WTC11 (cell line): Measurements from ENCODE around the gene NADK2. TPM values are rescaled to one million over a fixed set of nuclear protein-coding genes. Genes with fewer than 3 reads are reported as not detected.

Experiments
- ATAC-seq: fragments of 200-7000 bp; cut with Tn5 transposase; 2 replicates; pipeline ENCODE4 v1.10.0; 2021; ENCODE audit warnings: mild to moderate bottlenecking, moderate library complexity
- CTCF ChIA-PET: fragments of 300-600 bp; sonication (Branson Sonifier 250); formaldehyde crosslinking; loops from one replicate; lab custom pipeline; 2021; ENCODE audit warnings: antibody characterized with exemption; lab: Charles Lee
- POLR2A ChIA-PET: fragments of 350-600 bp; sonication (Branson Sonifier 250); formaldehyde crosslinking; loops from one replicate; lab custom pipeline; 2021; ENCODE audit warnings: antibody characterized with exemption; lab: Charles Lee
- DNase-seq: peaks from one replicate; pipeline ENCODE4 v3.0.0; 2021; ENCODE audit warnings: low spot score
- H3K27ac Mint-ChIP-seq: 2 replicates; pipeline ENCODE4 v1.8.0; 2021; ENCODE audit warnings: mixed read lengths
- H3K27me3 Mint-ChIP-seq: 2 replicates; pipeline ENCODE4 v1.8.0; 2021; ENCODE audit warnings: low read depth, mild to moderate bottlenecking, moderate library complexity, mixed read lengths
- H3K36me3 Mint-ChIP-seq: 2 replicates; pipeline ENCODE4 v1.8.0; 2021; ENCODE audit warnings: mixed read lengths
- H3K4me1 Mint-ChIP-seq: 2 replicates; pipeline ENCODE4 v1.8.0; 2022; ENCODE audit warnings: mixed read lengths
- H3K4me3 Mint-ChIP-seq: 2 replicates; pipeline ENCODE4 v1.8.0; 2021; ENCODE audit warnings: mild to moderate bottlenecking, moderate library complexity, mixed read lengths
- H3K9me3 Mint-ChIP-seq: 2 replicates; pipeline ENCODE4 v1.8.0; 2021; ENCODE audit warnings: mixed read lengths
- ARID4B ChIP-seq: sonication (generic); formaldehyde crosslinking; IDR thresholded peaks from 2 replicates; pipeline ENCODE4 v1.8.0; 2023; ENCODE audit warnings: missing genetic modification reagents, mild to moderate bottlenecking, borderline replicate concordance
- CBFB ChIP-seq: sonication (generic); formaldehyde crosslinking; IDR thresholded peaks from 2 replicates; pipeline ENCODE4 v1.8.1; 2022; ENCODE audit warnings: mild to moderate bottlenecking, low read depth, missing genetic modification reagents
- CREB1 ChIP-seq: sonication (generic); formaldehyde crosslinking; IDR thresholded peaks from 2 replicates; pipeline ENCODE4 v1.8.0; 2023; ENCODE audit warnings: mild to moderate bottlenecking, missing genetic modification reagents
- CTCF ChIP-seq: fragments of 200-600 bp; IDR thresholded peaks from 2 replicates; pipeline ENCODE4 v1.8.0; 2022; ENCODE audit warnings: antibody characterized with exemption
- E2F4 ChIP-seq: sonication (generic); formaldehyde crosslinking; IDR thresholded peaks from 2 replicates; pipeline ENCODE4 v1.8.1; 2022; ENCODE audit warnings: low read depth, mild to moderate bottlenecking, moderate library complexity, missing genetic modification reagents, borderline replicate concordance
- IRF1 ChIP-seq: sonication (generic); formaldehyde crosslinking; IDR thresholded peaks from 2 replicates; pipeline ENCODE4 v1.8.0; 2023; ENCODE audit warnings: missing genetic modification reagents
- JUN ChIP-seq: sonication (generic); formaldehyde crosslinking; IDR thresholded peaks from 2 replicates; pipeline ENCODE4 v1.8.0; 2023; ENCODE audit warnings: mild to moderate bottlenecking, missing genetic modification reagents
- MLX ChIP-seq: sonication (generic); formaldehyde crosslinking; IDR thresholded peaks from 2 replicates; pipeline ENCODE4 v1.8.1; 2023; ENCODE audit warnings: mild to moderate bottlenecking, missing genetic modification reagents, moderate library complexity
- NR3C1 ChIP-seq: sonication (generic); formaldehyde crosslinking; conservative IDR thresholded peaks from 2 replicates; pipeline ENCODE4 v1.8.1; 2023; ENCODE audit warnings: low read depth, mild to moderate bottlenecking, missing genetic modification reagents
- OVOL2 ChIP-seq: fragments of 250-450 bp; sonication (Bioruptor Pico); IDR thresholded peaks from 2 replicates; pipeline ENCODE4 v1.9.0; 2021; ENCODE audit warnings: mild to moderate bottlenecking, borderline replicate concordance
- RORB ChIP-seq: fragments of 250-450 bp; sonication (Bioruptor Pico); IDR thresholded peaks from 2 replicates; pipeline ENCODE4 v1.9.0; 2021; ENCODE audit warnings: mild to moderate bottlenecking
- SMAD3 ChIP-seq: sonication (generic); formaldehyde crosslinking; IDR thresholded peaks from 2 replicates; pipeline ENCODE4 v1.8.0; 2022; ENCODE audit warnings: missing genetic modification reagents, mild to moderate bottlenecking, borderline replicate concordance
- STAT6 ChIP-seq: sonication (generic); formaldehyde crosslinking; conservative IDR thresholded peaks from 2 replicates; pipeline ENCODE4 v1.8.1; 2023; ENCODE audit warnings: mild to moderate bottlenecking, low read depth, missing genetic modification reagents, moderate library complexity
- TEAD4 ChIP-seq: sonication (generic); formaldehyde crosslinking; IDR thresholded peaks from 2 replicates; pipeline ENCODE4 v1.8.0; 2022; ENCODE audit warnings: mild to moderate bottlenecking, missing genetic modification reagents
- ZMAT4 ChIP-seq: fragments of 250-450 bp; sonication (Bioruptor Pico); IDR thresholded peaks from 2 replicates; pipeline ENCODE4 v1.9.0; 2021; ENCODE audit warnings: mild to moderate bottlenecking
- ZNF263 ChIP-seq: sonication (generic); formaldehyde crosslinking; IDR thresholded peaks from 2 replicates; pipeline ENCODE4 v1.8.1; 2022; ENCODE audit warnings: low read depth, mild to moderate bottlenecking, moderate library complexity, missing genetic modification reagents
- ZNF281 ChIP-seq: sonication (generic); formaldehyde crosslinking; IDR thresholded peaks from 2 replicates; pipeline ENCODE4 v1.8.0; 2023; ENCODE audit warnings: mild to moderate bottlenecking, missing genetic modification reagents
- ZNF423 ChIP-seq: fragments of 250-450 bp; sonication (Bioruptor Pico); IDR thresholded peaks from 2 replicates; pipeline ENCODE4 v2.1.2; 2022; ENCODE audit warnings: mild to moderate bottlenecking, moderate library complexity
- total RNA-seq: library from RNA; stranded (reverse); gene quantifications from 3 replicates; pipeline ENCODE4 v1.2.3, GENCODE V29; 2021

The NADK2 gene
- total RNA-seq, 1 experiment from 2014 or later: 11.7 TPM

- no peak for TF ChIP-seq ARID4B (CRISPR knock-in tag)
- TF ChIP-seq OVOL2 (CRISPR knock-in tag): no peak
- TF ChIP-seq ZNF423 (CRISPR knock-in tag): no peak
- no peak for TF ChIP-seq CREB1 (CRISPR knock-in tag)
- TF ChIP-seq ZNF263 (CRISPR knock-in tag): no peak
- TF ChIP-seq ZNF281: no peak
- no peak for TF ChIP-seq IRF1 (CRISPR knock-in tag)
- no peak for TF ChIP-seq MLX (CRISPR knock-in tag)
- no peak for TF ChIP-seq STAT6
- no peak for TF ChIP-seq JUN (CRISPR knock-in tag)
- no peak for TF ChIP-seq ZMAT4 (CRISPR knock-in tag)
- Mint-ChIP-seq H3K4me3 (no peak overlapping the region), H3K27ac (no peak overlapping the region), H3K36me3 (0 out of 2 replicates have a peak, but pooled peaks cover 2% of the 10 kb centered on the region), H3K4me1 (no peaks in the 10 kb centered on the region), H3K27me3 (no peaks in the 10 kb centered on the region), H3K9me3 (no peaks in the 10 kb centered on the region)
- DNase-seq: no peak
- POLR2A ChIA-PET: no interaction called here
- no peak for ATAC-seq
- CTCF ChIA-PET: no interaction called here
Observed at GRCh38 chr5:36208786-36209185, 32.9 kb downstream of the NADK2 start.

GRCh38 chr5:36206913-36207312 is 34.8 kb downstream of the NADK2 start:
- no peaks in the 10 kb centered on the region for H3K4me1 Mint-ChIP-seq
- no peak for DNase-seq
- no peaks in the 10 kb centered on the region for H3K9me3 Mint-ChIP-seq
- 0 out of 2 replicates have a peak, but pooled peaks cover 2% of the 10 kb centered on the region for H3K36me3 Mint-ChIP-seq
- ChIA-PET CTCF (interaction anchor here (1.4 kb wide), 1 partner anchor 486 kb away, joined by 3 read pairs; no protein-coding TSS in a partner anchor), POLR2A (no interaction called here)
- H3K4me3 Mint-ChIP-seq: no peak overlapping the region
- no peak overlapping the region for H3K27ac Mint-ChIP-seq
- no peak for ATAC-seq
- no peaks in the 10 kb centered on the region for H3K27me3 Mint-ChIP-seq
- TF ChIP-seq MLX (CRISPR knock-in tag): no peak
- no peak for TF ChIP-seq NR3C1 (CRISPR knock-in tag)
- no peak for TF ChIP-seq RORB (CRISPR knock-in tag)
- no peak for TF ChIP-seq CTCF
- no peak for TF ChIP-seq TEAD4 (CRISPR knock-in tag)
- TF ChIP-seq E2F4 (CRISPR knock-in tag): no peak
- no peak for TF ChIP-seq CBFB
- no peak for TF ChIP-seq SMAD3 (CRISPR knock-in tag)
